Osteocyte (in vitro differentiated cells): ENCODE data around the gene NDUFS3. TPM values are rescaled to one million over a fixed set of nuclear protein-coding genes. Genes with fewer than 3 reads are reported as not detected.

Experiments used
- DNase-seq: peaks from one replicate; pipeline ENCODE4 v3.0.0; 2021; ENCODE audit warnings: mixed read lengths; ENCODE audit not compliant: unreplicated experiment; ENCODE audit errors: extremely low spot score
- H3K27ac Mint-ChIP-seq: one replicate; pipeline ENCODE4 v1.8.0; 2021; ENCODE audit warnings: mild to moderate bottlenecking, mixed read lengths; ENCODE audit not compliant: unreplicated experiment
- H3K27me3 Mint-ChIP-seq: one replicate; pipeline ENCODE4 v1.8.0; 2021; ENCODE audit warnings: mixed read lengths; ENCODE audit not compliant: unreplicated experiment
- H3K36me3 Mint-ChIP-seq: one replicate; pipeline ENCODE4 v1.8.0; 2021; ENCODE audit warnings: mixed read lengths; ENCODE audit not compliant: unreplicated experiment
- H3K4me1 Mint-ChIP-seq: one replicate; pipeline ENCODE4 v1.8.0; 2021; ENCODE audit warnings: mixed read lengths; ENCODE audit not compliant: unreplicated experiment
- H3K4me3 Mint-ChIP-seq: one replicate; pipeline ENCODE4 v1.8.0; 2021; ENCODE audit warnings: mild to moderate bottlenecking, moderate library complexity, mixed read lengths; ENCODE audit not compliant: unreplicated experiment
- H3K9me3 Mint-ChIP-seq: one replicate; pipeline ENCODE4 v1.8.0; 2021; ENCODE audit warnings: mixed read lengths; ENCODE audit not compliant: unreplicated experiment
- total RNA-seq: library from RNA; stranded (reverse); gene quantifications from 2 replicates; pipeline ENCODE4 v1.2.1, GENCODE V29; 2021
- TF ChIP-seq, protein P1 (sequence below): fragments of 200-600 bp; sonication (generic); IDR thresholded peaks from 2 replicates; pipeline ENCODE4 v1.5.0; 2021; ENCODE audit warnings: antibody characterized with exemption, mild to moderate bottlenecking, moderate library complexity

The NDUFS3 gene
- total RNA-seq, 1 donor from 2014 or later = 105 TPM

DNA sequence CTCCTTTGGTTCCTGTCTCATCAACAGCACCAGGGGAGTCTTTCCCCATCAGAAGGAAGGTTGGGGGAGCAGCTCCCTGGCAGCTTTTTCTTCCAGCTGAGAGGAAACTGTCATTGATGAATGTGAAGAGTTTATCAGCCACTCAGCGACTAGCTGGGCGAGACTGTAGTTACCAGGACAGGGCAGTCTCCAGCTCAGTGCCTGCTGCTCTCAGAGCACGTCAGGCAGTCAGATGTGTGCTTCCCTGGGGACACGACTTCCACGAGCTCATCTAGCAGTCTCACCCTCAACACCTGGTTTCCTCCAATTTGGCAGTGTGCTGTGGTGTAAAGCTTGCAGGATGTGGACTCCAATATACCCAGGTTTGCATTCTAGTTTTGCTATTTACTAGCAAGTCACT lies 27.9 kb downstream of the NDUFS3 start:
- H3K36me3 Mint-ChIP-seq = peaks cover 5% of the 10 kb centered on the region
- H3K4me3 Mint-ChIP-seq = no peak overlapping the region
- TF ChIP-seq, protein P1, sequence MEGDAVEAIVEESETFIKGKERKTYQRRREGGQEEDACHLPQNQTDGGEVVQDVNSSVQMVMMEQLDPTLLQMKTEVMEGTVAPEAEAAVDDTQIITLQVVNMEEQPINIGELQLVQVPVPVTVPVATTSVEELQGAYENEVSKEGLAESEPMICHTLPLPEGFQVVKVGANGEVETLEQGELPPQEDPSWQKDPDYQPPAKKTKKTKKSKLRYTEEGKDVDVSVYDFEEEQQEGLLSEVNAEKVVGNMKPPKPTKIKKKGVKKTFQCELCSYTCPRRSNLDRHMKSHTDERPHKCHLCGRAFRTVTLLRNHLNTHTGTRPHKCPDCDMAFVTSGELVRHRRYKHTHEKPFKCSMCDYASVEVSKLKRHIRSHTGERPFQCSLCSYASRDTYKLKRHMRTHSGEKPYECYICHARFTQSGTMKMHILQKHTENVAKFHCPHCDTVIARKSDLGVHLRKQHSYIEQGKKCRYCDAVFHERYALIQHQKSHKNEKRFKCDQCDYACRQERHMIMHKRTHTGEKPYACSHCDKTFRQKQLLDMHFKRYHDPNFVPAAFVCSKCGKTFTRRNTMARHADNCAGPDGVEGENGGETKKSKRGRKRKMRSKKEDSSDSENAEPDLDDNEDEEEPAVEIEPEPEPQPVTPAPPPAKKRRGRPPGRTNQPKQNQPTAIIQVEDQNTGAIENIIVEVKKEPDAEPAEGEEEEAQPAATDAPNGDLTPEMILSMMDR = no peak
- peak overlapping the region; percentile 3 for H3K27ac Mint-ChIP-seq
- no peak for DNase-seq
- no peaks in the 10 kb centered on the region for H3K9me3 Mint-ChIP-seq
- H3K4me1 Mint-ChIP-seq = peaks cover 21% of the 10 kb centered on the region
- no peaks in the 10 kb centered on the region for H3K27me3 Mint-ChIP-seq

DNA sequence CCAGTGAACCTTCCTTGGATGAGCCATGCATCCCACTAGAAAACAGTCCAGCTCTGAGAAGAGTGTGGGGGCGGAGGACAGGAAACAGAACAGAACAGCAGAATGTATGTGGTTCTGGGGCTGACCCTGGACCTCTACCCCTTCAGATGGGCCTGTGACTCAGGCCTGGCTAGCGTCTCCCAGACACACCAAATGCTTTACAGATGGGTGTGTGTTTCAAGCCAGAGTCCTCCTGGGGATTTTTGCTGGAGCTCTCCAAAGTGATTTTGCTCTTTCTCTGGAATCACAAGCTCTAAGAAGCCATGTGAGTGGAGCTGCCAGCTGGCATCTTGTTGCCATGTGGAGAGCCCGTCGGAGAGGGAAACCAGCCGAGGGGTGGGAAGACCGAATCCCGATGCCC lies 28.5 kb downstream of the NDUFS3 start:
- Mint-ChIP-seq H3K27me3 (no peaks in the 10 kb centered on the region), H3K27ac (peak overlapping the region; percentile 73), H3K36me3 (peaks cover 5% of the 10 kb centered on the region), H3K4me1 (peaks cover 21% of the 10 kb centered on the region), H3K9me3 (no peaks in the 10 kb centered on the region), H3K4me3 (no peak overlapping the region)
- TF ChIP-seq, protein P1 = no peak
- DNase-seq = no peak

DNA sequence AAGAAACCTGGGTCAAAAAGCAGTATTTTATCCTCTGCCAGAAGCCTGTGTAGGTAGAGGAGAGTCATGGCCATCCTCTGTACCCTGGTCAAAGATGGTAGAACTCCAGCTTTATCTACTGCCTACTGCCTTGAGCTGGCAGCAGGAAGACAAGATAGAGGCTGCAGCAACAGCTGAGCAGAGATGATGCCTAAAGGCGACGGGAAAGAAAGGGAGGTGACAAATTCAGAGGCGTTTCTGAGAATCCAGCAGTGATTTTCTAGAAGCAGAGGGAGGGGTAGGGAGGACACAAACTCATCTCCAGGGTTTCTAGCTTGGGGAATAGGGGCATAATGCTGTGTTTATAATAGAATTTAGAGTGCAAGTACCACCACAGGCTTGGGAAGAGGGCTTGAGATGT lies 30.8 kb downstream of the NDUFS3 start:
- no peak for DNase-seq
- Mint-ChIP-seq H3K36me3 (peaks cover 5% of the 10 kb centered on the region), H3K4me3 (no peak overlapping the region), H3K27me3 (no peaks in the 10 kb centered on the region), H3K9me3 (no peaks in the 10 kb centered on the region), H3K4me1 (peaks cover 21% of the 10 kb centered on the region), H3K27ac (no peak overlapping the region)
- TF ChIP-seq, protein P1 = no peak

DNA sequence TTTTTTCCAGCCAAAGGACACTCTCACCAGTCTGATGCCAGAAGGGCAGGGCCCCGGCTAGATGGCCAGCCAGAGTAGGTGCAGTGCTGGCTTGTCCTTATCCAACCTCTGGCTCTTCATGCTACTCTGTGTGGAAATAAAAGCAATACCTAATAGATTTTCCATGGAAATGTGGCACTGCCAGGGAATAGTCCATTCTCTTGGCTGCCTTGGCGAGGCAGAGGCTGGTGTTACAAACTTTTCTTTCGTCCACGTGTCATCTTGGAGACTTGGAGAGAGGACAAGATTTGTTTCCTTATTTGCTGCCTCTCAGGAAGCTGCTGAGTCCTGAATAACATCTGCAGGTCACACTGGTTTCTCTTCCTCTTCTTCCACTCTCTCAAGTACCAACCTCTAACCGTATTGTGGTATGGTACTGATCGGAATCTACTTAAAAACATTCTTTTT lies 32.5 kb downstream of the NDUFS3 start:
- H3K4me1 Mint-ChIP-seq = peaks cover 19% of the 10 kb centered on the region
- no peak overlapping the region for H3K27ac Mint-ChIP-seq
- H3K27me3 Mint-ChIP-seq = no peaks in the 10 kb centered on the region
- TF ChIP-seq, protein P1 = no peak
- no peak for DNase-seq
- no peak overlapping the region for H3K4me3 Mint-ChIP-seq
- H3K36me3 Mint-ChIP-seq = peaks cover 3% of the 10 kb centered on the region
- H3K9me3 Mint-ChIP-seq = no peaks in the 10 kb centered on the region

DNA sequence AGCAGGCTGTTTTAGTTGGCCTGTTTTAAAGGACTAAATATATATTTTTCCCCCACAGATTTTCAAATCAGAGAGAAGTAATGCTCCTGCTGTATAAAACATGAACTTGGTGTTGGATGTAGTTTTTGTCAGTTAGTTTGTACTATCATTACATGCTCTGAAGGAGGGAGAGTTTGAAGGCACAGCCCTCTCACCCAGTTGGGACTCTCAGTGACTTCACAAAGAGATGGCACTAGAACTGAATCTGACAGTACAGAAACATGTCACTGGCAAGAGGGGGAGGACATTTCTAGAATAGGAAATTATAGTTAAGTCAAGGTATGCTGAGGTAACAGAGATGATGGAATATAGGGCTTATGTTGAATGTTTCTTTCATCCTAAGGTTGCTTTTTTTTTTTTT lies 36.4 kb downstream of the NDUFS3 start:
- peaks cover 5% of the 10 kb centered on the region for H3K4me1 Mint-ChIP-seq
- no peak overlapping the region for H3K4me3 Mint-ChIP-seq
- no peak for DNase-seq
- no peaks in the 10 kb centered on the region for H3K9me3 Mint-ChIP-seq
- TF ChIP-seq, protein P1 = no peak
- H3K27me3 Mint-ChIP-seq = no peaks in the 10 kb centered on the region
- peaks cover 5% of the 10 kb centered on the region for H3K36me3 Mint-ChIP-seq
- H3K27ac Mint-ChIP-seq = no peak overlapping the region
